Dermis blood vessel endothelial cell (primary cell): ENCODE data around the gene BIN1. TPM values are rescaled to one million over a fixed set of nuclear protein-coding genes. Genes with fewer than 3 reads are reported as not detected.

Experiments used
- DNase-seq: peaks from one replicate; pipeline ENCODE4 v3.0.0; 2010
- total RNA-seq: library from RNA; depleted of rRNA; stranded (reverse); fragments of >200 nt; gene quantifications from 2 replicates; pipeline ENCODE4 v1.2.3, GENCODE V29; 2014

The BIN1 gene
- total RNA-seq, 1 donor from 2014 or later = 34.4 TPM

- no peak for DNase-seq
Observed at GRCh38 chr2:127090281-127091120, 16.5 kb downstream of the BIN1 start.

- DNase-seq = no peak
Observed at GRCh38 chr2:127089478-127090235, 17.3 kb downstream of the BIN1 start.

GRCh38 chr2:127088706-127089105 lies 18.2 kb downstream of the BIN1 start:
- no peak for DNase-seq

- no peak for DNase-seq
Observed at GRCh38 chr2:127087791-127088495, 19.0 kb downstream of the BIN1 start.

GRCh38 chr2:127086990-127087790 lies 19.8 kb downstream of the BIN1 start:
- DNase-seq = peak; percentile 54

- DNase-seq = no peak
Observed at GRCh38 chr2:127085317-127085681, 21.7 kb downstream of the BIN1 start.

- DNase-seq = no peak
Observed at GRCh38 chr2:127084611-127085316, 22.2 kb downstream of the BIN1 start.

GRCh38 chr2:127083819-127084503 lies 23.0 kb downstream of the BIN1 start:
- DNase-seq = peak; percentile 88

- DNase-seq = no peak
Observed at GRCh38 chr2:127082974-127083373, 24.0 kb downstream of the BIN1 start.

GRCh38 chr2:127081826-127082633 lies 24.9 kb downstream of the BIN1 start:
- no peak for DNase-seq

GRCh38 chr2:127080938-127081755 lies 25.8 kb downstream of the BIN1 start:
- DNase-seq = no peak

GRCh38 chr2:127080226-127080937 lies 26.6 kb downstream of the BIN1 start:
- DNase-seq = no peak

GRCh38 chr2:127079358-127079920 lies 27.5 kb downstream of the BIN1 start:
- DNase-seq = no peak

GRCh38 chr2:127078666-127079270 lies 28.2 kb downstream of the BIN1 start:
- no peak for DNase-seq

GRCh38 chr2:127078028-127078427 lies 28.9 kb downstream of the BIN1 start:
- DNase-seq = no peak

GRCh38 chr2:127076924-127077323 lies 30.0 kb downstream of the BIN1 start:
- no peak for DNase-seq

- no peak for DNase-seq
Observed at GRCh38 chr2:127076290-127076689, 30.7 kb downstream of the BIN1 start.

GRCh38 chr2:127075821-127076220 lies 31.1 kb downstream of the BIN1 start:
- no peak for DNase-seq
